Activated CD4-positive, alpha-beta T cell treated with anti-CD3 and anti-CD28 coated beads for 36 hours (primary cell): ENCODE results near the gene ADGRD1. TPM values are rescaled to one million over a fixed set of nuclear protein-coding genes. Genes with fewer than 3 reads are reported as not detected.

Experiments used
- ATAC-seq: fragments of 200-7000 bp; cut with Tn5 transposase; one replicate; pipeline ENCODE4 v1.10.0; 2021; ENCODE audit warnings: mild to moderate bottlenecking, moderate library complexity
- CTCF ChIA-PET: fragments of 350-600 bp; sonication (Branson Sonifier 250); formaldehyde crosslinking; loops from one replicate; lab custom pipeline; 2021; ENCODE audit warnings: antibody characterized with exemption; lab: Charles Lee
- POLR2A ChIA-PET: fragments of 350-600 bp; sonication (Branson Sonifier 250); formaldehyde crosslinking; loops from one replicate; lab custom pipeline; 2021; ENCODE audit warnings: antibody characterized with exemption, inconsistent platforms; lab: Charles Lee
- DNase-seq: peaks from one replicate; pipeline ENCODE4 v3.0.0-alpha.2; 2020
- H3K27ac Mint-ChIP-seq: one replicate; pipeline ENCODE4 v1.8.0; 2021; ENCODE audit warnings: mixed read lengths
- H3K27me3 Mint-ChIP-seq: one replicate; pipeline ENCODE4 v1.8.0; 2021; ENCODE audit warnings: mixed read lengths
- H3K36me3 Mint-ChIP-seq: one replicate; pipeline ENCODE4 v1.8.0; 2021; ENCODE audit warnings: low read depth, mixed read lengths
- H3K4me1 Mint-ChIP-seq: one replicate; pipeline ENCODE4 v1.8.0; 2021; ENCODE audit warnings: mixed read lengths
- H3K4me3 Mint-ChIP-seq: one replicate; pipeline ENCODE4 v1.8.0; 2021; ENCODE audit warnings: mild to moderate bottlenecking, moderate library complexity, mixed read lengths
- H3K9me3 Mint-ChIP-seq: one replicate; pipeline ENCODE4 v1.8.0; 2021; ENCODE audit warnings: low read depth, mixed read lengths
- intact Hi-C, 2 experiments: fragments of 100-400 bp; cut with DNase I in 1 of 2; cut with micrococcal nuclease in 1 of 2; formaldehyde crosslinking; loops; one replicate each; pipeline versions ENCODE4 v1.14.2 to v1.15.1; 2022 to 2024; cut with DNase I, micrococcal nuclease
- total RNA-seq, 2 experiments: library from RNA; stranded (reverse); gene quantifications; one replicate each; pipeline ENCODE4 v1.2.3, GENCODE V29; 2021

Gene ADGRD1
- total RNA-seq, 2 experiments from 2014 or later, result 1.8 to 2.3 TPM

DNA sequence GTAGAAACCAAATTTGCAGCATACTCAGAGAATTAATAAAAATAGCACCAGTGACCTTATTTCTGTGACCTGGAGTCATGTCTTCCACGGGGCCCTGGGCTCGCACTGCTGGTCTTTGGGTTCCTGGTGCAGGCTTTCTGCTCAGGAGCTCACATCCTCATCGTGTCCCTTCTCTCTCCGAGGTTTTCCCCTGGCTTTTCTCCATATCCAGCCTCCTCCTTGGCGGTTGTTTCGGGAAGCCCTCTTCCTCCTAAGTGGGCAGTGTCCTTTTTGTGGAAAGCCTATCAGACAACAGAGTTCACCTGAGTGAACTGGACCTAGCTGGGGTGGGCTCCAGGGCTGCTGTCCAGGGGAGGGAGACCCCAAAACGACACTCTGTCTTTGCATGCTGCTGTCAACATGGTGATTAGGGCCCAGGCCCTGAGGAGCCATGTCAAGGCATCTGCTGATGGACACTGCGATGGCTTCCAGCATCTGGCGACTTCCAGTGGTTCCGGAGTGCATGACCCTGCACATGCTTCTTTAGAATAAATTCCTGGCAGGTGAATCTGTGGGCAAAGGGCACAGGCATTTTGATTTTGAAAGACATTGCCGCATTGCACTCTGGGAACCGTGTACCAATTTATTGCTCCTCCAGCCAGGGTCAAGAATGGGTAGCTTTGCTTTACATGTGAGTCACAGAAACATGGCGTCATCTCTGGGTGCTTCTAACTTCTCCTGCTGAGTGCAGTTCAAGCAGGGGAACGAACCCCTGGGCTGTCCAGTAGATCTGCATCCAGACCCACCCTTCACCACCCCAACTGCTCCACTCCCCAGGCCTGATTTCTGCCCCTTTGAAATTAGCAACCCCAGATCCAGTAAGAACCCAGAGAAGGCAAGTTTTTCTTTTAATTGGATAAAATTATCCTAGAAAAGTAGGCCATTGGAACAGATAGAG, 136.8 kb downstream of the ADGRD1 start:
- ATAC-seq, result no peak
- DNase-seq, result peak; percentile 3
- ChIA-PET CTCF (interaction anchor here (0.5 to 4.5 kb wide), 2 partner anchors 15 to 444 kb away, joined by 3 to 24 read pairs; no protein-coding TSS in a partner anchor), POLR2A (no interaction called here)
- Mint-ChIP-seq H3K36me3 (no peaks in the 10 kb centered on the region), H3K27ac (no peak overlapping the region), H3K4me1 (peaks cover 21% of the 10 kb centered on the region), H3K9me3 (no peaks in the 10 kb centered on the region), H3K27me3 (peaks cover 2% of the 10 kb centered on the region), H3K4me3 (no peak overlapping the region)
- intact Hi-C loops, result loop anchor here in 1 of 2 experiments (5.0 kb wide), 3 partner anchors 42 to 328 kb away; partner anchors contain the start of gene STX2

DNA sequence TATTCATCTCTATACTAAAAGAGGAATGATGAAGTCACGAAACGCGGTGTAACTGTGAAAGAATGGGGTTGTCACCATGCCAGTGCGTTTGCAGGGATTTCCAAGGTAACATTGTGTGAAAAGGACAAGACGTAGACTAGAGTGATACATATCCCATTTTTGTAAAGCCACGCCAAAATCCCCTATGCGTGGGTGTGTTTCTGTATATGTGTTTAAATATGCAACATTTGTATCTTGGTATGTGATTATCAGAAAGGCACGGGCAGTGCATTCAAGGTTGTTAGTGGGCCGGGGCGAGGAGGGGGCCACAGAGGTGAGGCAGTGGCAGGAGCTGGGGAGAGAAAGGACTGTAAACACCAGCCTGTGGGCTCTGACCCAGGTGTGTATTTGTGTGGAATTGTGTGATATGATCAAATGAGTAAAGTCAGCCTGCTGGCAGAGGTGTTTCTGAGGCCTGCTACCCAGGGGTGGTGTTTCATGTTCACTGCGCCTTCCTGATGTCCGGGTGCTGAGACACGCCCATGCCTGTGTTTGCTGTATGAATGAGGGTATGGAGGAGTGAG, 137.8 kb downstream of the ADGRD1 start:
- H3K4me3 Mint-ChIP-seq, result peak overlapping the region; percentile 42
- DNase-seq (peak; percentile 79), ATAC-seq (peak; percentile 69)
- ChIA-PET POLR2A (no interaction called here), CTCF (interaction anchor here (4.5 kb wide), 1 partner anchor 14 kb away, joined by 24 read pairs; no protein-coding TSS in a partner anchor)
- H3K4me1 Mint-ChIP-seq, result peaks cover 21% of the 10 kb centered on the region
- H3K9me3 Mint-ChIP-seq, result no peaks in the 10 kb centered on the region
- peaks cover 3% of the 10 kb centered on the region for H3K27me3 Mint-ChIP-seq
- peak overlapping the region; percentile 86 for H3K27ac Mint-ChIP-seq
- no peaks in the 10 kb centered on the region for H3K36me3 Mint-ChIP-seq
- intact Hi-C loops, result loop anchor here in 1 of 2 experiments (5.0 kb wide), 3 partner anchors 41 to 329 kb away; partner anchors contain the start of gene STX2

DNA sequence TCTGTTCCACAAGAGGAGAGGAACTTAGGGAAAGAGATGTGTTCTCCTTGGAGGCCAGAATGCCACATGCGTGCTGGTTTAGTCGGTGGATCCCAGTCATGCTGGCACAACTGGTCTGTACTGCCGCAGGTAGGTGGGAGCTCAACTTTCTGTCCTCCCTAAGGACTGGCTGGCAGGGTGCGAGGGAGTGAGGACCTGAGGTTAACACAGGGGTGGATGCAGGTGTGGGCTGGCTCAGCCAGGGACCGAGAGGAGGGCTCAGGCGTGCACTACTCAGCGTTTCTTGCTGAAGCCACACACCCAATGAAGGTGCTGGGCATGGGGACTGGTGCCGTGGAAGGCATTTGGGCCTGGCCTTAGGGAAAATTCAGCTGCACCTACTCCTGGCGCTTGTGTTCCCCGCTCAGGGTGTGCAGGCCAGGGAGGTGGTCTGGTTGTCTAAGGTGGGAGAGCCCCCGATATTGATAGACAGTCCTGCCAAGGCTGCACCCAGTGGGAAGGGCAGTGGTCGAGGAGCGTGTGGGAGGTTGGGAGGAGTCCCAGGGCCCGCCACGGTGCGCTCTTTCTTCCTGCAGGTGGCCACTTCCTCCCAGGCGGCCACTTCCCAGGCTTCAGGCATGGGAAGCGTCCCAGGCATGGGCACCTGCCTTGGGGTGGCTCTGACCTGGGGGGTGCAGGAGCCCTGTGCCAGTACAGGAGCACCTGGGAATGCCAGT, 138.4 kb downstream of the ADGRD1 start:
- H3K27ac Mint-ChIP-seq, result peak overlapping the region; percentile 86
- H3K4me1 Mint-ChIP-seq, result peaks cover 21% of the 10 kb centered on the region
- POLR2A ChIA-PET, result no interaction called here
- DNase-seq (peak; percentile 23), ATAC-seq (peak; percentile 2)
- peak overlapping the region; percentile 42 for H3K4me3 Mint-ChIP-seq
- peaks cover 3% of the 10 kb centered on the region for H3K27me3 Mint-ChIP-seq
- H3K36me3 Mint-ChIP-seq, result no peaks in the 10 kb centered on the region
- no peaks in the 10 kb centered on the region for H3K9me3 Mint-ChIP-seq
- CTCF ChIA-PET, result interaction anchor here (4.5 kb wide), 1 partner anchor 13 kb away, joined by 24 read pairs; no protein-coding TSS in a partner anchor
- intact Hi-C loops, result loop anchor here in 1 of 2 experiments (2.0 to 5.0 kb wide), 4 partner anchors 40 to 330 kb away; partner anchors contain the start of genes RAN and STX2

DNA sequence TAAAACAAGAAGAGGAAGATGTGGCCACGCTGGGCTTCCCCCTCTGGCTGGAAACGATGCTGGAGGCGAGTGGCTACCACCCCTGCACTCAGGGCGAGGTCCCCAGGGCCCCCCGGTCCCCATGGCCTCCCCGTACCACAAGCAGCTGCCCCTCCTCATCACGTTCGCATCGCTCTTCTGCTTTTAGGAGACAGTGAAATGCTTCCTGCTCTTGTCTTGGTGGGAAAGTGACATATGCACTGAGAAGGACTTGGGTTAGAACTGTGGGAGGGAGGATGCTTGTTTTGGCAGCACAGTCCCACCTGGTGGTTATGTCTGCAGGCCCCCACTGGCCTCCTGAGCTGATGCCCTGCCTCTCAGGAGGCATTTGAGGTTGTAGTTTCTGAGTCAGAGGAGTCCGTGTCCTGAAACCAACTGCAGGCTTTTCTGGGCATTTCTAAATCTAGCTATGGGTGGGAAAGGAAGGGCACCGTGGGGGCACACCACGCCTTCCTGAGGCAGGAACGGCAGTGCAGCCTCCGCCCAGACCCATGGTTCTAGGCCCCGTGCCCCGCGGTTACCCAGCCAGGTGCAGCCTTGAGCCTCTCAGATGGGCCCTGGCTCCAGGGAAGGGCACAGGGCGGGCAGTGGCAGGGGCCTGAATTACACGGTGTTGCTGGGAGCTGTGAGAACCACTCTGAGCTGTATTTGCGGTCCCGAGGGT, 139.3 kb downstream of the ADGRD1 start:
- Mint-ChIP-seq H3K9me3 (no peaks in the 10 kb centered on the region), H3K4me3 (peak overlapping the region; percentile 45), H3K27me3 (peaks cover 3% of the 10 kb centered on the region), H3K36me3 (no peaks in the 10 kb centered on the region), H3K4me1 (peaks cover 21% of the 10 kb centered on the region), H3K27ac (peak overlapping the region; percentile 59)
- ATAC-seq (peak; percentile 70), DNase-seq (peak; percentile 70)
- intact Hi-C loops, result loop anchor here in 1 of 2 experiments (2.0 to 5.0 kb wide), 4 partner anchors 39 to 331 kb away; partner anchors contain the start of genes RAN and STX2
- ChIA-PET CTCF (interaction anchor here (1.2 to 4.5 kb wide), 3 partner anchors 9 to 39 kb away, joined by 3 to 24 read pairs (median 11); no protein-coding TSS in a partner anchor), POLR2A (interaction anchor here (0.6 to 1.3 kb wide), 2 partner anchors 19 to 361 kb away, joined by 3 to 4 read pairs; no protein-coding TSS in a partner anchor)

DNA sequence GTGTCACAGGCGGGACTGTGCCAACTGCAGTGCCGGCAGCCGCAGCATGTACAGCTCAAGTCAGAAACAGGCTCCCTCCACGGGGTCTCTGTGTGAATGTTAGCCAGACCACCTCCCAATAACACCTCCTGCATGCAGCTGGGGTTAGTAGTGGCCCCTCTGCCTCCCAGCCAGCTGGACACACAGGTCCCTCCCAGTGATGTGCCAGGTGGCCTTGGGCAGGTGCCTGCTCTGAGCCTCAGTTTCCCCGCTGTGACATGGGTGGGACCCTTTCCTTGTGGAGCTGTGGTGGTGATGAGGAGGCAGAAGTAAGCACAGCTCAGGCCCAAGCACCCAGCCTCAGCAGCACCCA, 139.9 kb downstream of the ADGRD1 start:
- no peak for ATAC-seq
- ChIA-PET POLR2A (interaction anchor here (1.3 kb wide), 1 partner anchor 19 kb away, joined by 4 read pairs; no protein-coding TSS in a partner anchor), CTCF (interaction anchor here (1.2 to 4.5 kb wide), 3 partner anchors 8 to 39 kb away, joined by 3 to 24 read pairs (median 11); no protein-coding TSS in a partner anchor)
- no peaks in the 10 kb centered on the region for H3K9me3 Mint-ChIP-seq
- no peak overlapping the region for H3K4me3 Mint-ChIP-seq
- DNase-seq, result no peak
- intact Hi-C loops, result loop anchor here in 1 of 2 experiments (2.0 to 5.0 kb wide), 4 partner anchors 39 to 331 kb away; partner anchors contain the start of genes RAN and STX2
- no peaks in the 10 kb centered on the region for H3K36me3 Mint-ChIP-seq
- no peak overlapping the region for H3K27ac Mint-ChIP-seq
- peaks cover 3% of the 10 kb centered on the region for H3K27me3 Mint-ChIP-seq
- peaks cover 21% of the 10 kb centered on the region for H3K4me1 Mint-ChIP-seq

DNA sequence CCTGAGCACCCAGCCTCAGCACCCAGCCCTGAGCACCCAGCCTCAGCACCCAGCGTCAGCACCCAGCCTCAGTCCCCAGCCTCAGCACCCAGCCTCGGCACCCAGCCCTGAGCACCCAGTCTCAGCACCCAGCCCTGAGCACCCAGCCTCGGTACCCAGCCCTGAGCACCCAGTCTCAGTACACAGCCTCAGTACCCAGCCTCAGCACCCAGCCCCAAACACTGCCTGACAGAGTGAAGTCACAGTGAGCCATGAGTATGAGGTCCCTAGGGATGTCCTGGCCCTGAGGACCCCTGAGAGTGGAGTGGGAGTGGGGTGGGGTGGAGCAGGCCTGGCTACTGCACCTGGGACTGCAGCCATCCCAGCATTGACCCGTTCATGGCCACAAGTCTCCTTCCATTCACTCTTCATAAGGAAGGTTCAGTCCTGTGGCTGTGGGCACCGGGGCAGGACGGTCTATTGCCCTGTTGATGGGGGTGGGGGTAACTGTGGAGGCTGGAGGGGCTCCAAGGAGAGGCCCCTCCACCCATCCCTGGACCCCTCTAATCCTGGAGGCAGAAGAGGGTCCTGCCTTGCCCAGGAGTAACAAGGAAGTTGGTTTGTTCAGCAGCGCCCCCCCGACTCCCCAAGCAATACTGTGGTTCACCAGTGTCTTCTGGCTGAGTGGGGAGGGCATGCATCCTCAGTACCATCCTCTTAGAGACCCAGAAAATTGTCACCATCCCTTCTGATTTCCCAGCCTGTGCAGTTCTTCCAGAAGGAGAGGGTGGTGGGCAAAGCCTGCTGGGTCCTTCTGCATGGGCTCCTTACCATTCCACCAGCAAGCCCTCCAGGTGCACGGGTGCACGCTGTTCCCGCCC, 140.5 kb downstream of the ADGRD1 start:
- no peaks in the 10 kb centered on the region for H3K9me3 Mint-ChIP-seq
- no peaks in the 10 kb centered on the region for H3K36me3 Mint-ChIP-seq
- no peak overlapping the region for H3K4me3 Mint-ChIP-seq
- ATAC-seq, result no peak
- intact Hi-C loops, result loop anchor here in 1 of 2 experiments (2.0 to 5.0 kb wide), 4 partner anchors 38 to 332 kb away; partner anchors contain the start of genes RAN and STX2
- H3K27ac Mint-ChIP-seq, result no peak overlapping the region
- ChIA-PET CTCF (interaction anchor here (0.7 to 4.5 kb wide), 4 partner anchors 7 to 735 kb away, joined by 3 to 24 read pairs (median 7); no protein-coding TSS in a partner anchor), POLR2A (interaction anchor here (1.3 kb wide), 1 partner anchor 18 kb away, joined by 4 read pairs; no protein-coding TSS in a partner anchor)
- peaks cover 3% of the 10 kb centered on the region for H3K27me3 Mint-ChIP-seq
- H3K4me1 Mint-ChIP-seq, result peaks cover 21% of the 10 kb centered on the region
- DNase-seq, result peak; percentile 8

DNA sequence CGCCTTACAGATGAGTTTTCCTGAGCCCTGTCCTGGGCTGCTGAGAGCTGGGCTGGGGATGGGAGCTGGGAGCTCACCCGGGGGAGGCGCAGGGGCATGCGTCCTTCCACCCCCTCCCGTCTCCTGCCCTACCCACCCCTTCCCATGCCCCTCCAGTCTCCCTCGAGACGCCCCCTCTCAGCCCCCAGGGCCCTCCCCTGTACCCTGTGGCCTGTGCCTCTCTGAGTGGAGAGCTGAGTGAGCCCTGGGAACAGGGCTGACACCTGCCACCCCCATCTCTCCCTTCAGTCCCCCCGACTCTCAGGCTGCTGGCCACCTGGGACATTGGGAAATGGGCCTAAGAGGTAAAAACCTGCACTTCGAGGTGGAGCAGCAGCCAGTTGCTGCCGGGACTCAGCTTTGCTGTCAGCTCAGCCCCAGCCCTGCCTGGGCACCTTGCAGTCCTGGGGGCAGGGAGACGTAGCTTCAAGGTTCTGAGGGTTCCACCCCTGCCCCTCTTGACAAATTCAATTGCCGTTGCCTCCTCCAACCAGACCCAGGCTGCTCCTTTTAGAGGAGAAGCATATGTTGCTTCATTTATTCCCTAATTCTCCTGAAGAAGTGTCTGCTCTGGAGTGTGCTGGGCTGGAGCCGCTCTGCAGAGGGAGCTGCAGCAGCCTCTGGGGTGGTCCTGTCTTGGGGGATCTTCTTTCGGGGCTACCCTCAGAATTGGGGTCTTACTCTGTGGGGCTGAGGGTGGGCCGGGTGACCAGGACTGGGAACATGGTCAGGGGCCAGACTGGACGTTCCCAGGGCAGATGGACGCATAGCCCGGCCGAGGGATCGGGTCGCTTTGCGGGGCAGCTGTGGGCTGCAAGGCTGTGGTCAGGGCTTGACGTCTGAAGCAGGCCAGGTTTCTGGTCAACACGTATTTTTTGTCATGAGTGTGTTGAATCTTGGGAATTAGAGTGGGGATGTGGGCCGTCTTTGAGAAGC, 141.4 kb downstream of the ADGRD1 start:
- no peak overlapping the region for H3K4me3 Mint-ChIP-seq

DNA sequence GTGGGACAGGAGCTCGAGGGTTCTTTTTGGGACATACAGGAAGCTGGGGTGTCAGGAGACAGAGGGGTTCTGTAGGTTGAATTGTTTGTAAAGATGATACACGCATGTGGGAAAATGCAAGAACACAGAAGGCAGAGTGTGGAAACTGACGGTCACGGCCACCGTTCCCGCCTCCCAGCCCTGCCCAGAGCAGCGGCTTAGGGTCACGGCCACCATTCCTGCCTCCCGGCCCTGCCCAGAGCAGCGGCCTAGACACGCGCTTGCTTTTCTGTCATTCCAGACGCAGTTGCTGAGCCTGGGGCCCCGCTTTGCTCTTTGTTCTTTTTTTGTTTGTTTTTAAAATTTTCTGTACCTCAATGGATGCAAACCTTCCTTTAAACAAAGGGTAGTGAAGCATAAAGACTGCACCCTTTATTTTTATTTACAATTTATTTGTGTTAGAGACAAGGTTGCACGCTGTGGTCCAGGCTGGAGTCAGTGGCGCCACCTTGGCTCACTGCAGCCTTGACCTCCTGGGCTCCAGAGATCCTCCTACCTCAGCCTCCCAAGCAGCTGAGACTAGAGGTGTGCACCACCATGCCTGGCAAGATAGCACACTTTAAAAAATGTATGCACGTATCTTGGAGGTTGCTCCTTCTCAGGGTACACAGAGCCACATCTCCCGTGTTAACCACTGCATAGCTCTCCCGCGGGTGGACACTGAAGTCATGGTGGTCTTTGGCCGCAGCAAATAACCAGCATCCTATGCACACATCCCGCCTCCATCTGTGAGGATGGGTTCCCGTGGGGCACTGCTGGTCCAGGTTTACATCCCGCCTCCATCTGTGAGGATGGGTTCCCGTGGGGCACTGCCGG, 142.3 kb downstream of the ADGRD1 start:
- no peak overlapping the region for H3K4me3 Mint-ChIP-seq
- H3K36me3 Mint-ChIP-seq, result no peaks in the 10 kb centered on the region
- no peaks in the 10 kb centered on the region for H3K9me3 Mint-ChIP-seq
- intact Hi-C loops, result no loop called here
- ATAC-seq, result no peak
- DNase-seq, result peak; percentile 1
- CTCF ChIA-PET, result no interaction called here
- peaks cover 3% of the 10 kb centered on the region for H3K27me3 Mint-ChIP-seq
- no peak overlapping the region for H3K27ac Mint-ChIP-seq
- peaks cover 17% of the 10 kb centered on the region for H3K4me1 Mint-ChIP-seq
- POLR2A ChIA-PET, result no interaction called here

More for the DNA sequence above, 141.4 kb downstream of the ADGRD1 start:
- no peak for ATAC-seq
- no peaks in the 10 kb centered on the region for H3K36me3 Mint-ChIP-seq
- H3K9me3 Mint-ChIP-seq, result no peaks in the 10 kb centered on the region
- peak; percentile 2 for DNase-seq
- intact Hi-C loops, result loop anchor here in 1 of 2 experiments (5.0 kb wide), 3 partner anchors 37 to 333 kb away; partner anchors contain the start of gene STX2
- peaks cover 21% of the 10 kb centered on the region for H3K4me1 Mint-ChIP-seq
- H3K27me3 Mint-ChIP-seq, result peaks cover 3% of the 10 kb centered on the region
- ChIA-PET CTCF (interaction anchor here (0.7 kb wide), 1 partner anchor 734 kb away, joined by 3 read pairs; no protein-coding TSS in a partner anchor), POLR2A (no interaction called here)
- H3K27ac Mint-ChIP-seq, result no peak overlapping the region
